Activated naive CD4-positive, alpha-beta T cell treated with anti-CD3 and anti-CD28 coated beads, Interleukin-2, amount 10 ng/mL, durations not matched to agents 7 days and 5 days (primary cell): ENCODE measurements around the gene HYDIN.

Experiments used
- CTCF ChIA-PET: fragments of 350-600 bp; sonication (Branson Sonifier 250); formaldehyde crosslinking; loops from one replicate; lab custom pipeline; 2021; ENCODE audit warnings: antibody characterized with exemption; lab: Charles Lee
- DNase-seq: peaks from one replicate; pipeline ENCODE4 v3.0.0-alpha.2; 2020
- H3K27ac Mint-ChIP-seq: one replicate; pipeline ENCODE4 v1.8.0; 2021; ENCODE audit warnings: mild to moderate bottlenecking, moderate library complexity, mixed read lengths
- H3K27me3 Mint-ChIP-seq: one replicate; pipeline ENCODE4 v1.8.0; 2021; ENCODE audit warnings: mild to moderate bottlenecking, mixed read lengths
- H3K36me3 Mint-ChIP-seq: one replicate; pipeline ENCODE4 v1.8.0; 2021; ENCODE audit warnings: mixed read lengths
- H3K4me1 Mint-ChIP-seq: one replicate; pipeline ENCODE4 v1.8.0; 2021; ENCODE audit warnings: mixed read lengths
- H3K4me3 Mint-ChIP-seq: one replicate; pipeline ENCODE4 v1.8.0; 2021; ENCODE audit warnings: mild to moderate bottlenecking, moderate library complexity, mixed read lengths
- H3K9me3 Mint-ChIP-seq: one replicate; pipeline ENCODE4 v1.8.0; 2021; ENCODE audit warnings: mixed read lengths

The HYDIN gene

GRCh38 chr16:70765491-70765890 lies 465.0 kb downstream of the HYDIN start:
- H3K36me3 Mint-ChIP-seq, result peaks cover 31% of the 10 kb centered on the region
- H3K9me3 Mint-ChIP-seq, result no peaks in the 10 kb centered on the region
- H3K4me1 Mint-ChIP-seq, result peaks cover 6% of the 10 kb centered on the region
- CTCF ChIA-PET, result interaction anchor here (0.7 to 1.6 kb wide), 2 partner anchors 14 to 27 kb away, joined by 3 to 6 read pairs; no protein-coding TSS in a partner anchor
- DNase-seq, result no peak
- no peak overlapping the region for H3K27ac Mint-ChIP-seq
- H3K27me3 Mint-ChIP-seq, result no peaks in the 10 kb centered on the region
- H3K4me3 Mint-ChIP-seq, result no peak overlapping the region

- no peaks in the 10 kb centered on the region for H3K9me3 Mint-ChIP-seq
- peaks cover 3% of the 10 kb centered on the region for H3K4me1 Mint-ChIP-seq
- H3K27me3 Mint-ChIP-seq, result no peaks in the 10 kb centered on the region
- peaks cover 26% of the 10 kb centered on the region for H3K36me3 Mint-ChIP-seq
- no peak overlapping the region for H3K27ac Mint-ChIP-seq
- DNase-seq, result no peak
- H3K4me3 Mint-ChIP-seq, result no peak overlapping the region
- CTCF ChIA-PET, result interaction anchor here (0.7 to 1.6 kb wide), 2 partner anchors 13 to 26 kb away, joined by 3 to 6 read pairs; no protein-coding TSS in a partner anchor
Observed at GRCh38 chr16:70764632-70765031, 465.9 kb downstream of the HYDIN start.

- no peaks in the 10 kb centered on the region for H3K9me3 Mint-ChIP-seq
- peaks cover 19% of the 10 kb centered on the region for H3K4me1 Mint-ChIP-seq
- CTCF ChIA-PET, result interaction anchor here (6.2 kb wide), 1 partner anchor 11 kb away, joined by 35 read pairs; no protein-coding TSS in a partner anchor
- H3K36me3 Mint-ChIP-seq, result peaks cover 38% of the 10 kb centered on the region
- no peak overlapping the region for H3K27ac Mint-ChIP-seq
- DNase-seq, result no peak
- H3K4me3 Mint-ChIP-seq, result no peak overlapping the region
- no peaks in the 10 kb centered on the region for H3K27me3 Mint-ChIP-seq
Observed at GRCh38 chr16:70760221-70760620, 470.3 kb downstream of the HYDIN start.

GRCh38 chr16:70759666-70760065 lies 470.9 kb downstream of the HYDIN start:
- Mint-ChIP-seq H3K27ac (peak overlapping the region; percentile 20), H3K4me1 (peaks cover 21% of the 10 kb centered on the region), H3K36me3 (peaks cover 39% of the 10 kb centered on the region), H3K4me3 (no peak overlapping the region), H3K9me3 (no peaks in the 10 kb centered on the region), H3K27me3 (no peaks in the 10 kb centered on the region)
- CTCF ChIA-PET, result interaction anchor here (1.3 to 6.2 kb wide), 2 partner anchors 12 to 21 kb away, joined by 3 to 35 read pairs; no protein-coding TSS in a partner anchor
- DNase-seq, result no peak

- H3K4me3 Mint-ChIP-seq, result no peak overlapping the region
- CTCF ChIA-PET, result interaction anchor here (1.3 to 6.2 kb wide), 2 partner anchors 13 to 20 kb away, joined by 3 to 35 read pairs; no protein-coding TSS in a partner anchor
- peaks cover 34% of the 10 kb centered on the region for H3K36me3 Mint-ChIP-seq
- H3K4me1 Mint-ChIP-seq, result peaks cover 22% of the 10 kb centered on the region
- H3K9me3 Mint-ChIP-seq, result no peaks in the 10 kb centered on the region
- no peaks in the 10 kb centered on the region for H3K27me3 Mint-ChIP-seq
- H3K27ac Mint-ChIP-seq, result peak overlapping the region; percentile 37
- no peak for DNase-seq
Observed at GRCh38 chr16:70758786-70759185, 471.7 kb downstream of the HYDIN start.
